Activated CD8-positive, alpha-beta memory T cell treated with anti-CD3 and anti-CD28 coated beads, Interleukin-2, amount 50 U/mL, for 24 hours (primary cell): ENCODE data around the gene BABAM2.

Source experiments
- DNase-seq: peaks from one replicate; pipeline ENCODE4 v3.0.0-alpha.2; 2020; ENCODE audit errors: extremely low read depth

Gene BABAM2

GRCh38 chr2:28117104-28117596 lies 226.6 kb downstream of the BABAM2 start:
- DNase-seq = no peak

- DNase-seq = no peak
Observed at GRCh38 chr2:28119631-28120030, 229.1 kb downstream of the BABAM2 start.

GRCh38 chr2:28128281-28128950 lies 237.9 kb downstream of the BABAM2 start:
- no peak for DNase-seq

- DNase-seq = no peak
Observed at GRCh38 chr2:28129955-28130695, 239.6 kb downstream of the BABAM2 start.

GRCh38 chr2:28133778-28134177 lies 243.2 kb downstream of the BABAM2 start:
- no peak for DNase-seq

- DNase-seq = no peak
Observed at GRCh38 chr2:28134262-28134812, 243.8 kb downstream of the BABAM2 start.

GRCh38 chr2:28134857-28135256 lies 244.3 kb downstream of the BABAM2 start:
- no peak for DNase-seq

- no peak for DNase-seq
Observed at GRCh38 chr2:28135324-28135723, 244.8 kb downstream of the BABAM2 start.

- DNase-seq = no peak
Observed at GRCh38 chr2:28135799-28136198, 245.3 kb downstream of the BABAM2 start.

- DNase-seq = no peak
Observed at GRCh38 chr2:28136556-28136955, 246.0 kb downstream of the BABAM2 start.

- DNase-seq = no peak
Observed at GRCh38 chr2:28137221-28137620, 246.7 kb downstream of the BABAM2 start.

GRCh38 chr2:28142386-28142785 lies 251.9 kb downstream of the BABAM2 start:
- DNase-seq = no peak

- no peak for DNase-seq
Observed at GRCh38 chr2:28148000-28148399, 257.5 kb downstream of the BABAM2 start.

- no peak for DNase-seq
Observed at GRCh38 chr2:28148566-28148965, 258.0 kb downstream of the BABAM2 start.

- no peak for DNase-seq
Observed at GRCh38 chr2:28150236-28150915, 259.8 kb downstream of the BABAM2 start.

GRCh38 chr2:28150994-28151393 lies 260.5 kb downstream of the BABAM2 start:
- DNase-seq = no peak

- no peak for DNase-seq
Observed at GRCh38 chr2:28152585-28153280, 262.2 kb downstream of the BABAM2 start.

- DNase-seq = no peak
Observed at GRCh38 chr2:28153851-28154250, 263.3 kb downstream of the BABAM2 start.

GRCh38 chr2:28155086-28155485 lies 264.6 kb downstream of the BABAM2 start:
- DNase-seq = no peak

- no peak for DNase-seq
Observed at GRCh38 chr2:28155627-28156026, 265.1 kb downstream of the BABAM2 start.

- no peak for DNase-seq
Observed at GRCh38 chr2:28158791-28159190, 268.3 kb downstream of the BABAM2 start.

GRCh38 chr2:28160986-28161425 lies 270.5 kb downstream of the BABAM2 start:
- DNase-seq = no peak
